ENCODE measurements around the gene DLGAP1.

DNA sequence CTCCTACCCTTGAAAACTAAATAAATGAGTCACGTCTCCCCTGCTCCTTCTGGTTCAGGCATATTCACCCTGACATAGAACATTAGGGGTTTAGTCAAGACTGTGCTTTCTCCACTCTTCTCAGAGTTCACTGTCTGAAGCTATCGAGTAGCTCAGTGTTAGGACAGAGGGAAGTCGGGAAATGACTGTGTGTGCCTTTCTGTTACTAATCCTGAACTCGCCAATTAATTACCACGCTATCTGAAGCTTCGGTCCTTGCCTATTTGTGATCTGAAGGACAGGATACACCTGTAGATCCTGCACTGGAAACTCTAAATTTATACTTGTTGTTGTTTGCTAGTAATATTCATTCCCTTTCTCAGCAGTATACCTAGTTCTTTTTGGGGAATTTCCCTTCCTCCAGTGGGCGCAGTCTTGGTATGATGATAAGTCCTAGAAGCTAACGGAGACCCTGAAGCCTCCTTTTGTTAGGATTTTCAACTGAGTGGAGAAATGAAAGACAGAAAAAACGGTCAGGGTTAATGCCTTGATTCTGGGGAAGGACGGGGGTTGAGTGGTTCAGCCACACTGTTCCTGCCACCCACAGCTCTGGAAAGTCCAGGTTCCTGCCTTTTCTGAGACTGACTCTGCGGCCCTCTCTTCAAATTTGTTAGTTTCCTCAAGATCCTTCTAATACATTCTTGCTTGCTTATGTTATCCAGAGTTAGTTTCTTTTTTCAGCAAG is 218.0 kb downstream of the DLGAP1 start:
- TF ChIP-seq, protein P1, sequence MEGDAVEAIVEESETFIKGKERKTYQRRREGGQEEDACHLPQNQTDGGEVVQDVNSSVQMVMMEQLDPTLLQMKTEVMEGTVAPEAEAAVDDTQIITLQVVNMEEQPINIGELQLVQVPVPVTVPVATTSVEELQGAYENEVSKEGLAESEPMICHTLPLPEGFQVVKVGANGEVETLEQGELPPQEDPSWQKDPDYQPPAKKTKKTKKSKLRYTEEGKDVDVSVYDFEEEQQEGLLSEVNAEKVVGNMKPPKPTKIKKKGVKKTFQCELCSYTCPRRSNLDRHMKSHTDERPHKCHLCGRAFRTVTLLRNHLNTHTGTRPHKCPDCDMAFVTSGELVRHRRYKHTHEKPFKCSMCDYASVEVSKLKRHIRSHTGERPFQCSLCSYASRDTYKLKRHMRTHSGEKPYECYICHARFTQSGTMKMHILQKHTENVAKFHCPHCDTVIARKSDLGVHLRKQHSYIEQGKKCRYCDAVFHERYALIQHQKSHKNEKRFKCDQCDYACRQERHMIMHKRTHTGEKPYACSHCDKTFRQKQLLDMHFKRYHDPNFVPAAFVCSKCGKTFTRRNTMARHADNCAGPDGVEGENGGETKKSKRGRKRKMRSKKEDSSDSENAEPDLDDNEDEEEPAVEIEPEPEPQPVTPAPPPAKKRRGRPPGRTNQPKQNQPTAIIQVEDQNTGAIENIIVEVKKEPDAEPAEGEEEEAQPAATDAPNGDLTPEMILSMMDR (IDR thresholded peaks at IDR 0.05; ENCODE audit: poor library complexity) = no peak
- no peak for TF ChIP-seq EZH2 (IDR thresholded peaks at IDR 0.05; ENCODE audit: borderline replicate concordance)
